Measurements from ENCODE around the gene LRSAM1.
"Not testable (repeated sequence)": the region's sequence is repeated elsewhere in the genome, so short reads cannot be mapped to it uniquely, and the experiment has no call there.

LRSAM1 gene

GRCh38 chr9:127463911-127464310, 12.6 kb downstream of the LRSAM1 start:
- Mint-ChIP-seq H3K4me3 (no peak overlapping the region), H3K9me3 (no peaks in the 10 kb centered on the region), H3K36me3 (ENCODE audit: low read depth) (peaks cover 41% of the 10 kb centered on the region), H3K27ac (no peak overlapping the region), H3K27me3 (no peaks in the 10 kb centered on the region), H3K4me1 (ENCODE audit: low read depth) (no peaks in the 10 kb centered on the region)

DNA sequence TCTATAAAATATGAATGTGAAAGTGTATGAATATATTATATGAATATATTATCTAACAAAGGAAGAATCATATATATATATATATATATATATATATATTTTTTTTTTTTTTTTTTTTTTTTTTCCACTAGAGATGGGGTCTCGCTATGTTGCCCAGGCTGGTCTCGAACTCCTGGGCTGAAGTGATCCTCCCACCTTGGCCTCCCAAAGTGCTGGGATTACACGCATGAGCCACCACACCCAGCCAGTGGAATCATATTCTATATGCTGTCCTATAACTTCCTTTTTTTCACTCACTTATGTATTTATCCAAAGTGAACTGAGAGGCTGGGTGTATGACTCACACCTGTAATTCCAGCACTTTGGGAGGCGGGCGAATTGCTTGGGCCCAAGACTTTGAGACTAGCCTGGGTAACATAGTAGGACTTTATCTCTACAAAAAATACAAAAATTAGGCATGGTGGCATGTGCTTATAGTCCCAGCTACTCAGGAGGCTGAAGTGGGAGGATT, 15.2 kb downstream of the LRSAM1 start:
- not testable (repeated sequence) for H3K4me3 Mint-ChIP-seq; H3K4me1 Mint-ChIP-seq (ENCODE audit: low read depth); H3K27ac Mint-ChIP-seq; H3K9me3 Mint-ChIP-seq; H3K27me3 Mint-ChIP-seq
- H3K36me3 Mint-ChIP-seq (ENCODE audit: low read depth), result peaks cover 52% of the 10 kb centered on the region

- no peaks in the 10 kb centered on the region for H3K4me1 Mint-ChIP-seq (ENCODE audit: low read depth)
- H3K9me3 Mint-ChIP-seq, result peaks cover 5% of the 10 kb centered on the region
- no peaks in the 10 kb centered on the region for H3K27me3 Mint-ChIP-seq
- no peak overlapping the region for H3K27ac Mint-ChIP-seq
- no peak overlapping the region for H3K4me3 Mint-ChIP-seq
- peaks cover 44% of the 10 kb centered on the region for H3K36me3 Mint-ChIP-seq (ENCODE audit: low read depth)
Observed at GRCh38 chr9:127467621-127468020, 16.3 kb downstream of the LRSAM1 start.

- no peaks in the 10 kb centered on the region for H3K27me3 Mint-ChIP-seq
- H3K9me3 Mint-ChIP-seq, result peaks cover 5% of the 10 kb centered on the region
- no peaks in the 10 kb centered on the region for H3K4me1 Mint-ChIP-seq (ENCODE audit: low read depth)
- H3K4me3 Mint-ChIP-seq, result no peak overlapping the region
- no peak overlapping the region for H3K27ac Mint-ChIP-seq
- peaks cover 44% of the 10 kb centered on the region for H3K36me3 Mint-ChIP-seq (ENCODE audit: low read depth)
Observed at GRCh38 chr9:127470662-127471061, 19.4 kb downstream of the LRSAM1 start.

DNA sequence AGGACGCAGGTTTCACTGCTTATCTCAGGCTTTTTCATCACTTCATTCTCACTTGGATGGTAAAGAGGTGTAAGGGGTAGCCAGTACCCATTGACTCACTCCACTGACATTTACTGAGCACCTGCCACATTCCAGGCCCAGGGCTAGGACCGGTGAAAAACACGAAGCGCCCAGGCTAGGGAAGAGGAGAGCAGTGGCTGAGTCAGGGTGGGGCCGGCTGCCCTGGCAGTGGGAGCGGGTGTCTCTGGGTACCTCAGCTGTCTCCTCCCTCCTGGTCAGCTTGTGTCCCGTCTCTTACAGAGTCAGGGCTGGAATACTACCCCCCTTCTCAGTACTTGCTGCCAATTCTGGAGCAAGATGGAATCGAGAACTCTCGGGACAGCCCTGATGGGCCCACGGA, 22.2 kb downstream of the LRSAM1 start:
- H3K27me3 Mint-ChIP-seq, result no peaks in the 10 kb centered on the region
- H3K9me3 Mint-ChIP-seq, result peaks cover 5% of the 10 kb centered on the region
- H3K27ac Mint-ChIP-seq, result no peak overlapping the region
- no peak overlapping the region for H3K4me3 Mint-ChIP-seq
- H3K36me3 Mint-ChIP-seq (ENCODE audit: low read depth), result peaks cover 41% of the 10 kb centered on the region
- no peaks in the 10 kb centered on the region for H3K4me1 Mint-ChIP-seq (ENCODE audit: low read depth)

DNA sequence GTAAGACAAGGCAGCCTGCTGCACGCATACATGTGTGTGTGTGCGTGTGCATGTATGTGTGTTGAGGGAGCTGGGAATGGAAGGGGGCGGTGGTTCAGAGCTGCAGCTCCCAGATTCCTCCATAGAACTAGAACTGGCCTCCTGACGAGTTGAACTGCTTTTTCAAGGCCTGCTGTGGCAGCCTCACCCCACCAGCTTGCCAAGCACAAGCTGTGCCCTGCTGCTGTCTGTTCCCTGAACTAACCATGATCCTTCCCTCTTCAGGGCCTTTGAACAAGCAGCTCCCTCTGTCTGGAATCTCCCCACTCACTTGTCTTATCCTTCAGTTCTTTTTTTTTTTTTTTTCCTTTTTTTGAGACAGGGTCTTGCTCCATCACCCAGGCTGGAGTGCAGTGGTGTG, 22.6 kb downstream of the LRSAM1 start:
- Mint-ChIP-seq H3K9me3 (peaks cover 5% of the 10 kb centered on the region), H3K4me3 (no peak overlapping the region), H3K4me1 (ENCODE audit: low read depth) (no peaks in the 10 kb centered on the region), H3K27me3 (no peaks in the 10 kb centered on the region), H3K36me3 (ENCODE audit: low read depth) (peaks cover 41% of the 10 kb centered on the region), H3K27ac (no peak overlapping the region)

- Mint-ChIP-seq H3K4me3 (no peak overlapping the region), H3K36me3 (ENCODE audit: low read depth) (peaks cover 39% of the 10 kb centered on the region), H3K27me3 (no peaks in the 10 kb centered on the region), H3K9me3 (peaks cover 5% of the 10 kb centered on the region), H3K27ac (no peak overlapping the region), H3K4me1 (ENCODE audit: low read depth) (no peaks in the 10 kb centered on the region)
Observed at GRCh38 chr9:127474592-127474991, 23.3 kb downstream of the LRSAM1 start.

DNA sequence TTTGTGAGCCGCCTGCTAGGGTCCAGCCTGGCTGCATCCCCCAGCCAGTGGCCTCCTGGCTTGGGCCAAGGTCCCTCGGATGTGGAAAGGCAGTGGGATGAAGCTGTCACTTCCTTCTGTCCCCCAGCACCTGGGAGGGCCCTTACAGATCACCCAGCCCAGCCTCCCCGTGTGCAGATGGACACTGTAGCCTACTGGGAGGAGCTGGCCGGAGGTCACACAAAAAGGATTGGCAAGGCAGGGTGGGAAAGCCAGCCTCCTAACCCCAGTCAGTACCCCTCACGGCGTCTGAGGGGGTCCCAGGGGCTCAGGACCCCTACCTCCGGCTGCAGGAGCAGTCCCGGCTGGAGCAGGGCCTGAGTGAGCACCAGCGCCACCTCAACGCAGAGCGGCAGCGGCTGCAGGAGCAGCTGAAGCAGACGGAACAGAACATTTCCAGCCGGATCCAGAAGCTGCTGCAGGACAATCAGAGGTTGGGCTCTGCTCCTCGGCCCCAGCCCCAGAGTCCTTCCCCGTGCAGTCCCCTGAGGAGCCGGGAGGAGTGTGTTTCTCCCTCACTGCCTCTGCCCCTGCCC, 28.3 kb downstream of the LRSAM1 start:
- no peaks in the 10 kb centered on the region for H3K27me3 Mint-ChIP-seq
- H3K27ac Mint-ChIP-seq, result no peak overlapping the region
- peaks cover 26% of the 10 kb centered on the region for H3K36me3 Mint-ChIP-seq (ENCODE audit: low read depth)

DNA sequence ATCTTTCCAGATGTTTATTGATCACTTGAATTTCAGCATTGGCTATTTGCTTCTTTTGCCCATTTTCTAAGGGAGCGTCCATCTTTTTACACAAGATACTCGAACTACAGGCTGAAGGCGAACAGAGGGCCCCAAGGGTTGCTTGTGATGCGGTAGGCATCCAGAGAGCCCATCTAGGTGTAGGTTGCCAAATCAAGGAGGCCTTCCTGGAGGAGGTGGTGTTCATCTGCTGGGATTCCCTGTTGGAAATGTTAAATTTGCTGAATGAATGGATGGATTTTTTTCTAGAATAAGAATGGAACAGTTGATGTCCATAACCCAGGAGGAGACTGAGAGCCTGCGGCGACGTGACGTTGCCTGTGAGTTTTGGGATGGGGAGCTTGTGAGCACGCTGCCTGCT, 31.4 kb downstream of the LRSAM1 start:
- no peaks in the 10 kb centered on the region for H3K4me1 Mint-ChIP-seq (ENCODE audit: low read depth)
- no peaks in the 10 kb centered on the region for H3K27me3 Mint-ChIP-seq
- no peak overlapping the region for H3K27ac Mint-ChIP-seq
- H3K4me3 Mint-ChIP-seq, result no peak overlapping the region
- no peaks in the 10 kb centered on the region for H3K9me3 Mint-ChIP-seq
- H3K36me3 Mint-ChIP-seq (ENCODE audit: low read depth), result peaks cover 31% of the 10 kb centered on the region

More for the DNA sequence above, 28.3 kb downstream of the LRSAM1 start:
- H3K4me3 Mint-ChIP-seq, result no peak overlapping the region
- H3K4me1 Mint-ChIP-seq (ENCODE audit: low read depth), result no peaks in the 10 kb centered on the region
- no peaks in the 10 kb centered on the region for H3K9me3 Mint-ChIP-seq

GRCh38 chr9:127485995-127486394, 34.7 kb downstream of the LRSAM1 start:
- H3K27ac Mint-ChIP-seq, result no peak overlapping the region

DNA sequence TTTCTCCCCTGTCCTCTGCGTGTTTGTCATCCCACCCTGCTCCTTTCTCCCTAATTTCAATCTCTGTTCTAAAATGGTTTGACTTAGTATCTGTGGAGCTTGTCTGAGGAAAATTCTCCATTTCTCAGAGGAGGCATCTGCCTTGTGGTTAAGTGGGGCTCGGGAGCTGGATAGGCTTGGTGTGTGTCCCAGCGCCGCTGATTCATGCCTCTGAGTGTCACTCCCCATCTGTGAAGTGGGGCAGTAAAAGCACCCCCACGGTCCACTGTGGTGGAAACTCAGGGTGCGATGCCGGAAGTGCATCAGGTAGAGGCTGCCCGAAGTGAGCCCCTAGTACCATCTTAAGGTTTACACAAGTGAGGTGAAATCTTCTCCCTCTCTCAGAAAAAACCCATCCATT, 37.6 kb downstream of the LRSAM1 start:
- H3K9me3 Mint-ChIP-seq, result no peaks in the 10 kb centered on the region
- no peaks in the 10 kb centered on the region for H3K27me3 Mint-ChIP-seq
- no peak overlapping the region for H3K27ac Mint-ChIP-seq
- no peak overlapping the region for H3K4me3 Mint-ChIP-seq
- peaks cover 28% of the 10 kb centered on the region for H3K36me3 Mint-ChIP-seq (ENCODE audit: low read depth)
- H3K4me1 Mint-ChIP-seq (ENCODE audit: low read depth), result no peaks in the 10 kb centered on the region

More at GRCh38 chr9:127485995-127486394, 34.7 kb downstream of the LRSAM1 start:
- no peak overlapping the region for H3K4me3 Mint-ChIP-seq
- no peaks in the 10 kb centered on the region for H3K27me3 Mint-ChIP-seq
- peaks cover 24% of the 10 kb centered on the region for H3K36me3 Mint-ChIP-seq (ENCODE audit: low read depth)
- H3K9me3 Mint-ChIP-seq, result no peaks in the 10 kb centered on the region
- no peaks in the 10 kb centered on the region for H3K4me1 Mint-ChIP-seq (ENCODE audit: low read depth)

DNA sequence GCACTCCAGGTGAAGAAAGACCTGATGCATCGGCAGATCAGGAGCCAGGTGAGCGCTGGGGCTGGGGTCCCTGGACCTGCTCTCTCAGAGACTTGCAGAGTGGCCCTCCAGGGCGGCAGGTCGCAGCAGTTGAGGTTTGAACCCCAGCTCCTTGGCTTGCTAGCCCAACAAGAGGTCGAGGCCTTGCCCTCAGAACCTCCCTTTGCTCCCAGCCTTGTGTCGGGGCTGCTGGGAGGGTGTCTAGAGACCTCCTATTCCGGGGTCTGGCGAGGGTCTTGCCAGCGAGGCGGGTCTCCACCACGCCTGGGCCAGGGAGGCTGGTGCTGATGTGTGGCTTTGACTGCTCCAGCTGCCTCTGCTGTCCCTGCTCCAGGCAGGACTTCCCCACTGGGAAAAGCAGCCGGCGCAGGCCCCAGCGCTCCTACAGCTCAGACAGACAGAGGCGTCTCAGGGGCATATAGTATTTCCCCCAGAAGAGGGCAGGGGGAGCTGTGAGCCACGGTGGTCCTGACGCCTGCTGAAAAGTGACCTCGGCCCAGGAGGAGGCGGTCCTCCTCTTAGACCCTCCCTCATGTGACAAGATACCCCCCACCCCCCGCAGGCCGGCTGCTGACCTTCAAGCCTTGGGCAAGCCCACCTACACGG, 38.3 kb downstream of the LRSAM1 start:
- H3K27me3 Mint-ChIP-seq, result no peaks in the 10 kb centered on the region
- H3K4me1 Mint-ChIP-seq (ENCODE audit: low read depth), result no peaks in the 10 kb centered on the region
- no peak overlapping the region for H3K27ac Mint-ChIP-seq
- peaks cover 23% of the 10 kb centered on the region for H3K36me3 Mint-ChIP-seq (ENCODE audit: low read depth)
- no peaks in the 10 kb centered on the region for H3K9me3 Mint-ChIP-seq
- no peak overlapping the region for H3K4me3 Mint-ChIP-seq

GRCh38 chr9:127490535-127491230, 39.4 kb downstream of the LRSAM1 start:
- H3K9me3 Mint-ChIP-seq, result no peaks in the 10 kb centered on the region
- no peak overlapping the region for H3K27ac Mint-ChIP-seq
- no peaks in the 10 kb centered on the region for H3K27me3 Mint-ChIP-seq
- H3K36me3 Mint-ChIP-seq (ENCODE audit: low read depth), result peaks cover 21% of the 10 kb centered on the region
- no peak overlapping the region for H3K4me3 Mint-ChIP-seq
- H3K4me1 Mint-ChIP-seq (ENCODE audit: low read depth), result no peaks in the 10 kb centered on the region

DNA sequence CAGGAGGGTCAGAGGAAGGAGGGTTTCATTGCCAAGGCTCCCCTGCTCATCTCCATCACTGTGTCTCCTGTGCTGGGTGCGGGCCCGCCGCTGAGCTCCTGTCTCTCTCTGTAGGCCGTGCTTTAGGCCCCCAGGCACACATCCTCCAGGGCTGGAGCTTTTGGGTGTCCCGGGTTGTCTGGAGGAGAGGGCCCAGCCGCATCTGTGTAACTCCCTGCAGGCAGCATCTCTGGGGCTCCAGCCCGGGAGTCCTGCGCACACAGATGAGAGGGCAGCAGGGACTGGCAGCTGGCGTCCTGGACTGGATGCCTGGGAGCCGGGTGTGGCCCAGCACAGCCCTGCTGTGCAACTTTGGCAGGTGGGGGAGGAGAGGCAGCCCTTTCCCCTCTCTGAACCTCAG, 40.2 kb downstream of the LRSAM1 start:
- no peak overlapping the region for H3K27ac Mint-ChIP-seq
- H3K9me3 Mint-ChIP-seq, result no peaks in the 10 kb centered on the region
- no peak overlapping the region for H3K4me3 Mint-ChIP-seq
- H3K27me3 Mint-ChIP-seq, result no peaks in the 10 kb centered on the region
- H3K36me3 Mint-ChIP-seq (ENCODE audit: low read depth), result peaks cover 24% of the 10 kb centered on the region
- no peaks in the 10 kb centered on the region for H3K4me1 Mint-ChIP-seq (ENCODE audit: low read depth)

DNA sequence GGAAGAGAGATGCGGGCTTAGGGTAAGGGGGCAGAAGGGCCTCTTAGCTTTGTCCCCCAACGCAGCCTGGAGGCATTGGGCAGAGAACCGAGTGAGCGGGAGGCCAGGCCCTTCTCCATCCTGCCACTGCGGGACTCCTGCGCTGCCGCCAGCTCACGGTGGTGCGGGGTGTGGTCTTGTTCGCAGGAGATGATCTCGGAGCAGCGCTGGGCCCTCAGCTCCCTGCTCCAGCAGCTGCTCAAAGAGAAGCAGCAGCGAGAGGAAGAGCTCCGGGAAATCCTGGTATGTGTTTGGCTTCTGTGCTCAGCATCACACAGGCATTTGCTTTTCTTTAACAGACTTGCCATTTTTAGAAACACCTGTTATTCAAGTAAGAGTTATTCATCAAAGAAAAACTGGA, 41.3 kb downstream of the LRSAM1 start:
- Mint-ChIP-seq H3K36me3 (ENCODE audit: low read depth) (peaks cover 26% of the 10 kb centered on the region), H3K27ac (no peak overlapping the region), H3K4me1 (ENCODE audit: low read depth) (no peaks in the 10 kb centered on the region), H3K9me3 (no peaks in the 10 kb centered on the region), H3K27me3 (no peaks in the 10 kb centered on the region), H3K4me3 (no peak overlapping the region)
